OCI-M2 (cell line): Measurements from ENCODE around the gene NPLOC4.

Experiments
- DNase-seq: peaks from one replicate; lab custom pipeline; 2025; ENCODE audit not compliant: unreplicated experiment; lab: John Stamatoyannopoulos, UW

The NPLOC4 gene

DNA sequence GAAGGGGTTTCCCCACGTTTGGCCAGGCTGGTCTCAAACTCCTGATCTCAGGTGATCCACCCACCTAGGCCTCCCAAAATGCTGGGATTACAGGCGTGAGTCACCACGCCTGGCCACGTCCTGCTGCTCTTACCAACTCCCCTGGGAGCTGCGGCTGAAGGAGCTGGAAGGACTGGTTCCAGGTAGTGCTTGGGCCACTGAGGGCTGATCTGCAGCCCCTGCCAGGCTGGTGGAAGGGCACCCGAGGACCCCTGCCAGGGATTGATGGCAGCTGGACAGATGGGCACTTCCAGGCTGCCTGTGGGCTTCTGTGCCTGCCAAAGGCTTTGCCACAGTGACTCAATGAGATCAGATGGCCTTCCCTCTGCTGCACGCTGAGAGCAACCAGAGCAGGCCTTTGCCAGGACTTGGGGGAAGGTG, 27.1 kb upstream of the NPLOC4 start:
- no peak for DNase-seq

DNA sequence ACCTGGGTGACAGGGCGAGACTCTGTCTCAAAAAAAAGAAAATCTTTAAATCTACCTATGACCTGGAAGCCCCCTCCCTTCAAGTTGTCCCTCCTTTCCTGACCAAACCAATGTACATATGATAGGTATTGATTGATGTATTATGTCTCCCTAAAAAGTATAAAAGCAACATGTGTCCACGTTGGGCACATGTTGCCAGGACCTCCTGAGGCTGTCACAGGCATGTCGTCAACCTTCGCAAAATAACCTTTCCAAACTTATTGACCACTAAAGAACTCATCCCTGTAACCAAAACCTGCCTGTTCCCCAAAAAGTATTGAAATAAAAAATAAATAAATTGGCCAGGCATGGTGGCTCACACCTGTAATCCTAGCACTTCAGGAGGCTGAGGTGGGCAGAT, 25.1 kb upstream of the NPLOC4 start:
- DNase-seq: no peak

DNA sequence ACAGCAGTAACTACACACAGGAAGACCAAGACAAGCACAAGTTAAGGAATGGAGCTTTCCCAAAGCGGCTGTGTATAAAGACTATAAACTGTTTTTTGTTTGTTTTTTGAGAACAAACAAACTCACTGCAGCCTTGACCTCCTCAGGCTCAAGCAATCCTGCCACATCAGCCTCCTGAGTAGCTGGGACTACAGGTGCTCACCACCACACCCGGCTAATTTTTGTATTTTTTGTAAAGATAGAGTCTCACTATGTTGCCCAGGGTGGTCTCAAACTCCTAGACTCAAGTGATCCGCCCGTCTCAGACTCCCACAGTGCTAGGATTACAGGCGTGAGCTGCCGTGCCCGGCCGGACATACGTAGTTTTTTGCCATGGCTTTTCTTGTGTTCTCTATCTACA, 23.5 kb upstream of the NPLOC4 start:
- no peak for DNase-seq

DNA sequence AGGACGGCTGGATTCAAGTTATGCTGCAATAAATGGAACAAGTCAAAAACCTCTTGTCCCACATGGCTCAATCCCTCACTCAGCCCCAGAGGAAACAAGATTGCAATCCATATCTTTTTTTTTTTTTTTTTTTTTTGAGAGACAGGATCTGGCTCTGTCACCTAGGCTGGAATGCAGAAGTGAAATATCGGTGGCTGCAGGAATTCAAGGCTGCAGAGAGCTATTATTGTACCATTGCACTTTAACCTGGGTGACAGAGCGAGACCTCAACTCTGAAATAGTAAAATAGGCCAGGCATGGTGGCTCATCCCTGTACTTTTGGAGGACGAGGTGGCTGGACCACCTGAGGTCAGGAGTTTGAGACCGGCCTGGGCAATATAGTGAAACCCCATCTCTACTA, 22.1 kb upstream of the NPLOC4 start:
- DNase-seq: no peak

DNA sequence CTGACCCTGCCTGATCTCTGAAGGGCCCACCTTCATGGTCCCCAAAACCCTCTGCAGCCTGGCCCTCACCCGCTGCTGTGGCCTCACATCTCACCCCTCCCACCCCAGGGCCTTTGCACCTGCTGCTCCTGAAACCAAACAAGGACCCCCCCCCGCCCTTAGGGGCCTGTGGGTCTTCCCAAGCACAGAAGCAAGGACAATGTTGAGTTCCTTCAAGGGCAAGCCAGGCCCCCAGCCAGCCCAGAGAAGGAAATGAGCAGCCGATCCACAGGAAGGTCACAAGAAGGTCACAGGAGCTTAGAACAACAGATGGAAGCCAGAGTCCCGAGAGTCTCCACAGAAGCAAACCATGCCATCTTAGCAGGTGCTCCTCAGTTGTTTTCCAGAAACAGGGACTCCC, 19.9 kb upstream of the NPLOC4 start:
- DNase-seq: no peak

DNA sequence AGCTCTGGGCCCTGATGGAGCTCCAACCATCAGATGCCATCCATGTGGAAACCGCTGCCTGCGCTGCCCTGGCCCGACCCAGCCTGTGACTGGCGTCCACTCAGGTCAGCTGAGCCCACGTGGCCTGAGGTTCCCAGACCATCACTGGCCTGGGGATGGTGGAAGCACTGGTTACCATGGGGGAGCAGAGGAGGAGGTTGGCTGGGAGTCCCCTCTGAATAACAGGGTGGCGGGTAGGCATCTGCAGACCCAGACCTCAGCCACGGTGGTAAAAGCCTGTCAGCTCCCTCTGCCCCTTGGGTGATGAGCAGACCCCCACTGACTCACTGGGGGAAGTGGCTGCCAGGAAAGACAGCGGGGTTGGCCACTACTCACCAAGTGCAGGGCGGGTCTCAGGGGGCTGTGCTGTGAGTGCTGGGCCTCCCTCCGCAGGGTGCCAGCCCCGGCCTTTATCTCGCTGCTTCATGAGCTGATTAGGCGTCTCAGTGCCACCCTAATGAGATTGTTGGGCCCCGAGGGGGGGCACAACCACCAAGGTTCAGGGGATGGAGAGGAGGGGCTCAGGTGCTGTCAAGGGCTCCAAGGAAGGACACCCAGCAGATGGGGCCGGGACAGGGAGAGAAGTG, 19.3 kb upstream of the NPLOC4 start, which contains the start of gene PDE6G:
TSS of gene PDE6G (minus strand) at position 425 of the 626 bp plus-strand sequence. CDS start 3,237 bp downstream, outside the sequence.
- no peak for DNase-seq

DNA sequence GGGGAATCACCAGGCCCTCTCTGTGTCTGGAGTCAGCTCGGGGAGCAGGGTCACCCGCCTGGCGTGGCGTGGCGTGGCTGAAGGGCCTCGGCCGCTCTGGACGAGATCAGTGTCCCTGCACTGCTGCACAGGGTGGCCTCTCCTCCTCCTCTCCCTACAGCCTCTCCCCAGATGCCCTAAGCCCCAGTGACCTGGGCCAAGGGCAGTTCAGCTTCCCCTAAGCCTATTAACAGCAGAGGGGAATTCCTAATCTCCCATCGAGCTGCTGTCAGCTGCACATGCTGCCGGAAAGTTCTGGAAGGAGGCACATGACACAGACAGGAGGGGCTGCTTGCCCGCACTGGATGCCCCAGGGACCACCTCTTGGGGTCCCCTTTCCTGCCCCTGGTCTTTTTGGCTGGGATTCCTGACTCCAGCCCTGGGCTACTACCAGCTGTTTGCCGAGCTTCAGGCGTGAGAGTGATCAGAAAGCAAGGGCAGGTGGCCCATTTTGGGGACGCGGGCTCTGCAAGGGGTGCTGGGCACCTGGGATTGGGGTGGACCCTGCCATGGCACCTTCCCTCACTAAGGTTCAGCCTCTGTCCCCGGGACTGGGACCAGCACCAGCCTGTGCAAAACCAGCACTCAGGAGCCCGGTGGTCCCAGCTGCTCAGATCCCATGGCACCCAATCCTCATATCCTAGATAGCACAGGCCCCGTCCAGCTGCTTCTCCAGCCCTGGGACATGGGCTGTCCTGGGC, 18.6 kb upstream of the NPLOC4 start:
- DNase-seq: no peak

DNA sequence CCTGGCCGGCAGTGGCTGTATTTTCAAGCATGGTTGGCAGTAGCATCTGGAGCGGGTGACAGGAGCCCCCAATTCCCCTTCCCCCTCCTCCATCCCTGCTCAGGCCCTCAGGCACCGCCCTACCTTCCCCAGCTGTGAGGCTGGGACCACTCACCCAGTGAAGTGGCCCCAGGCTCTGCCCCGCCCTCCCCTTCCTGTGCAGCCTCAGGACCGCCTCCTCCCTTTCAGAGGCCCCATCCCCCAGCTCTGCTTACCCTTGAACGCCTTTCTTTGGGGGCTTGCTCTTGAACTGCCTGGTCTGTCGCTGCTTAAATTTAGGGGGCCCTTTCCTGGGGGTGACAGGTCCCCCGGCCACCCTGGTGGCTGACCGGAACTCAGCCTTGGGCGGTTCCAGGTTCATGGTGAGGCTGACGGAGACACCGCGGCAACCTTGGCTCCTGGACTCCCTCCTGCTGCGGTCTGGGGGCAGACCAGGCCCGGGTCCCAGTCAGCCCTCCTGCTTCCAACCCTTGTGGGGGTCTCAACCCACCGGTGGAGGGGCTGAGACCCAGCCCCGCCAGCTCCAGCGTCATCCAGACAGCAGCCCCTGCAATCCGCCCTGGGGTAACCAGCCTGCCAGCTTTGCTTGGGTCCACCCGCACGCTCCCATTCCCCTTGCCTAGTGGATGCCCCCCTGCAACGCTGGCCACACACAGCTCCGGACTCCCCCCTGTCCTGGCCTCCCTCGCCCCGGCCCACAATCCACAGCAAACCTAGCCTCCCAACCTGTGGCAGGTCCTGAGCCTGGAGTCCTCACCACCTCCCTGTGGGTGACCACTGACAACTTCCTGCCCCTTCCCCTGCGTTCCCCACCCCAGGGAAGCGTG, 16.2 kb upstream of the NPLOC4 start:
- no peak for DNase-seq

DNA sequence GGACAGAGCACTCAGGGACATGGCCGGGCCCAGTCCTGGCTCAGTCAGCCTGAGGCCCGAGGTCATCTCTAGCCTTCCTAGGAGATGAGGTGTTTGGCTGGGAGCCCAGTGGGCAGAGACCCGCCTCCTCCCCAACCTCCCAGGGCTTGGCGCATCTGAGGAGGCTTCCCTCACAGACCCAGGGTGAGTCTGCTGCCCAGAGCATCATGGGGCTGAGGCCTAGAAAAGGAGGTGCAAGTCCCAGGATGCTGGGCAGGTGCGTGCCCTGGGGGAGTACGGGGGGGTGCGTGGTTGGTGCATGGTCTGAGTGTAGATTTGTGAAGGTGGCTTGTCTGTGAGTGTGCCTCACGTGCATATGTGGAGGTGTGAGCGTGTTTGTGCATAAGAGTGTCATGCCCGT, 14.8 kb upstream of the NPLOC4 start:
- no peak for DNase-seq

DNA sequence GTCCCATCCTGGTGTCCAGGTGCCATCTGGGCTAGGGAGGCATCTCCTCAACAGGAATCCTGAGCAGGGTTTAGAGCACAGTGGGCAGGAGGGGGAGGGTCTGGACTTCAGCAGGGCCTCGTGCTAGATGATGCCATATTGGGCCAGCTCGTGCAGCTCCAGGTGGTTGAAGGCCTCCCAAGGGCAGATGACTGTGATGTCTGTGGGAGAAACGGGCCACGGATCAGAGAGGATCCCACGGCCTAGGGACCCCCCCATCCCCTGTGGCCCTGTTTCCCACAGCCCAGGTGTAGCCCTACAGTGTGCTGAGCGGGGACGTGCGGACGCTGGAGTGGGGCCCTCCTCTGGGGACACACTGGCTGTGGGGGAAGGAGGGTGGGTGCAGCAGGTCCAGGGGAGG, 14.0 kb upstream of the NPLOC4 start:
- no peak for DNase-seq

DNA sequence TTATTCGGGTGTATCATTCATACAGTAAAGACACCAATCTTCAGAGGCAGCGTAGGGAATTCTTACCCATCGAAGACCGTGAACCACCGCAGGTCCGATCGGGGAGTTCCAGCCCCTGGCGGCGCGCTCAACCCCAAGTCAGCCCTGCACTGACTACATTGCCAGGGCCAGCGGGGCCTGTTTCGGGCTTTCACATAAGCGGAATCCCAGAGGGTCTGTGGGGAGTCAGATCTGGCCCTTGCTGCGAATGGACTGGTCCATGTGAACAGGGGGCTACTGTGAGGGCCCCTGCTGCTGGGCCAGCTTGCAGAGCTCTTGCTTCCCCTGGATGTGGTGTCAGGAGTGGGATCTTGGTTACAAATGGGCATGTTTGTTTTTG, 11.8 kb upstream of the NPLOC4 start:
- DNase-seq: no peak

DNA sequence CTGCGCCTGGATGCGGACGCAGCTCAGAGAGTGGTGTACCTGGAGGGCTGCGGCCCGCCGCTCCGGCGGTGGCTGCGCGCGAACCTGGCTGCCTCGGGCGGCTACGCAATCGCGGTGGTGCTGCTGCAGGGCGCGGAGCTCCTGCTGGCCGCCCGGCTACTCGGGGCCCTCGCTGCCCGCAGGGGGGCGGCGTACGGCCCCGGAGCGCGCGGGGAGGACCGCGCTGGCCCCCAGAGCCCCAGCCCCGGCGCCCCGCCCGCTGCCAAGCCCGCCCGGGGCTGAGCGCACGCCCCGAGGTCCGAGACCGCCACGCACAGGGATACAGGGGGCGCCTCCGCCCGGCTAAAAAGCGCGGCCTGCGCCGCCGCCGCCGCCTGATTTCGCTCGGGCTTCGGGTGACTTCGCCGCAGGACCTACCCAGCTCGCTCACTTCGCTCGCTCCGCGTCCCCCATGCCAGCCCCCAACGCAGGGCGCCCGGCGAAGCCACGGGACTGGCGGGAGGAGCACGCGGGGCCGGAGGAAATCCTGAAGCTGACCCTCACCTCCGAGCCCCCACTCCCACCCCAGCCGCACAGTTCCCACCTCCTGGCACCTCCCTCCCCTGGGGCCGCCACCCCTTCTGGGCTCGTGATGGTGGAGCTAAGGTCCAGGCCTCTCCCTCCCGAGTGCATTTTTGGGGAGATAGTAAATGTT, 11.2 kb upstream of the NPLOC4 start:
- no peak for DNase-seq

DNA sequence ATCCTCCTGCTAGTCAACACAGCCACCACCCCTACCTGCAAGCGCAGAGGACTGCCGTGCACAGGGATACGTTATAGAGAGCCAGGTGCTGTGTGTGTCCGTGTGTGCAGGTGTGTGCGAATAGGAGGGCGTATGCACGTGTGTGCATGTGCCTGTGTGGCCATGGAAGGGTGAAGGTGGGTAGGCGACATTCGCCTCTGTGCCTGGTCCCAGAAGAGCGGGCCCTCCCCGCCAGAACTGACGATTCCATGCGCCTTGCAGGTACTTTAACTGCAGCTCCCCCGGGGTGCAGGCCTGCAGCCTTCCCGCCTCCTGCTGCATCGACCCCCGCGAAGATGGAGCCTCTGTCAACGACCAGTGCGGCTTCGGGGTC, 10.7 kb upstream of the NPLOC4 start:
- DNase-seq: no peak

DNA sequence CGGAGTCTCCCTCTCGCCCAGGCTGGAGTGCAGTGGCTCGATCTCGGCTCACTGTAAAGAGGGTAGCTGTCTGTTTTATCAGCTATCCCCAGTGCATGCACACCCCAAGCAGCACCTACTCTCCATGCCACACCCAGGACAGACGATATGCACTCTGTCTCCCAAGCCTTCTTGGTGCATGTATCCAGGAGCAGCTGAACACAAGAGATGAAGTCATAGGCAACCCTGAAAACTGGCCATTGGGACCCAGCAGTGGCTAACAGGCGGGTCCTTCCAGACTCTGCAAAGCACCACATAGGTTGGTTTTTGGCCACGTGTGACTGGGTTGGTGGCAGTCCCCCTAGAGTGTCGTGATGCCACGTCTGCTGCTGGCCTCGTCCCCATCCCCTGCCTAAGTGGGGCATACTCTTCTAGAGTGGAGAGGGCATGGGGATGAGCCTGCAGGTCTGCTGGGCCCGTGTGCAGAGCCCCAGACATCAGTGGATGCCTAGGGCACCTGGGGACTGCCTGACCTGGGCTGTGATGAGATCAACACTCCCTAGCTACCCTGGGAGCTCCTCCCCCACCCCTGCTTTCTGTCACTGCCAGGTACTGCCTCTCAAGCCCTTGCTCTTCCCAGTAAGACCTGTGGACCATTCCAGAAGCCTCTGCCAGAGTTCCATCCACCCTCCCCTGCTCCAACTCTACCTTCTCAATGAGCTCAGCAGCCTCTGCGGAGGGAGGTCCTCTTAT, 10.1 kb upstream of the NPLOC4 start:
- DNase-seq: no peak

DNA sequence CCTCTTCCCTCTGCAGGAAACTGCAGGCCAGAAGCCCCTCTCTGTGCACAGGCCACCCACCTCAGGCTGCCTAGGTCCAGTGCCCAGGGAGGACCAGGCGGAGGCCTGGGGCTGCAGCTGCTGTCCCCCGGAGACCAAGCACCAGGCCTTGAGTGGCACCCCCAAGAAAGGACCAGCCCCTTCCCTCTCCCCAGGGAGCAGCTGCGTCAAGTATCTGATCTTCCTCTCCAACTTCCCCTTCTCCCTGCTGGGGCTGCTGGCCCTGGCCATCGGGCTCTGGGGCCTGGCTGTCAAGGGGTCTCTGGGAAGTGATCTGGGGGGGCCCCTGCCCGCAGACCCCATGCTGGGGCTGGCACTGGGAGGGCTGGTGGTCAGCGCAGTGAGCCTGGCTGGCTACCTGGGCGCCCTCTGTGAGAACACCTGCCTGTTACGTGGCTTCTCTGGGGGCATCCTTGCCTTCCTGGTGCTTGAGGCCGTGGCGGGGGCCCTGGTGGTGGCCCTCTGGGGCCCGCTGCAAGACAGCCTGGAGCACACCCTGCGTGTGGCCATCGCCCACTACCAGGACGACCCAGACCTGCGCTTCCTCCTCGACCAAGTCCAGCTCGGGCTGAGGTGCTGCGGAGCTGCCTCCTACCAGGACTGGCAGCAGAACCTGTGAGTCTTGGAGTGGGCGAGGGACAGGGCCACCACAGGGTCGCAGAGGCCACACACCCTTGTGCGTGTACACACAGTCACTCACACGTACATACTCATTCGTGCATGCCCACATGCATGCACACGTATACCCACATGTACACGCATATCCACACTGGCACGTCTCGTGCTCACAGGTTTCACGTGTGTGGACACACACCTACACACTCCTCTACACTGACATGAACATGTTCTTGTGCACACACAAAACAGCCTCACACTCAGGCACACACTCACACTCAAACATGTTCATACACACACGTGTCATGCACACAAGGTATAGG, 8.4 kb upstream of the NPLOC4 start:
- no peak for DNase-seq

DNA sequence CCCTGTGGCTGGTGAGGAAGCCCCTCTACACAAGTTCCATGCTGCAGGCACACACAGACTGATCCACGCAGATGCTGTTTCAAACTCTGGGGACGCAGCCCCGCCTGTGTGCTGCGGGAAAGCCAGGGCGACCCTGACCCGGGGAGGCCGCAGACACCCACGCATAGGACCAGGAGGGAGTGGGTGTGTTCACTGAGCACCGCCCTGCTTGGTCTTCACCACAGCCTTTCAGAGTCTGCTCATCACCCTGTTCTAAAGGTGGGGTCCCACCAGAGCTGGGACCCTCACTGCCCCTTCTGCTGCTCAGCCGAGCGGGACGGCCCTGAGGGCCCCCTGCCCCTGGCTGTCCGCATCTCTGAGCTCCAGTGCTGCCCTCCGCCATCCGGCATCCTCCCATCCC, 7.6 kb upstream of the NPLOC4 start:
- no peak for DNase-seq

DNA sequence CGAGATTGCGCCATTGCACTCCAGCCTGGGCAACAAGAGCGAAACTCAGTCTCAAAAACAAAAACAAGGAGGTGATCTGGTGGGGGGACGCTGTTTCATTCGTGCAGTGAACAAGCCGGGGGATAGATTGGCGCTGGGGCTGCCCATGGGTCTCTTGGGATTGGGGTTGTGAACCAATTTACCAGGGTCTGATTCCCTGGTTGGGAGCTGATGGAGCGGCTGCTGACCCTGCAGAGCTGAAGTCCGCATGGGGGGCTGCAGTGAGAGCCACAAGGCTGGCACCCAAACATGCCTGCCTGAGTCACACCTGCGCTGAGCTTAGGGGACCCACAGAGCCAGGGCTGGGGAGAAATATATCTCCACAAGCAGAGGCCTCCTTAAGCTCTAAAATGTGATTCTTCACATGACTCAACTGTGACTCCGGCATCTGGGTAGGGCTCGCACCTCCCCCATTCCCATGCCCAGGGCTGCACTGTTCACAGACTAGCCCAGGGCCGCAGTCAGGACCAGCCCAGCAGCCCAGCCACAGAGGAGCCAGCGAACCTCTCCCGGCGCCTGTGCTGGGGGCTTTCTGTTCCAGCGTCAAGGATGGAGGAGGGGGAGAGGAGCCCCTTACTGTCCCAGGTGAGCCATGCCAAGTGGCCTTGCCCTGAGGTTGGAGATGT, 5.0 kb upstream of the NPLOC4 start:
- no peak for DNase-seq

DNA sequence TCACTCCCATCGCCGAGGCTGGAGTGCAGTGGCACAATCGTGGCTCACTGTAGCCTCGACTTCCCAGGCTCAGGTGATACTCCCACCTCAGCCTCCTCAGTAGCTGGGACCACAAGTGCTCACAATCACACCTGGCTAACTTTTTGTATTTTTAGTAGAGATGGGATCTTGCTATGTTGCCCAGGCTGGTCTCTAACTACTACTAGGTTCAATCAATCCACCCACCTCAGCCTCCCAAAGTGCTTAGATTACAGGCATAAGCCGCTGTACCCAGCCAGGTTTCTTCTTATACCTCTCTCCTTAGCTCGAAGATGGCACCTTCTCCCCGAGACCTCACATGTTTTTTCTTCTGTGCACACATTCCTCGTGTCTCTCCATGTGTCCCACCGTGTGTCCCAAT, 3.1 kb upstream of the NPLOC4 start:
- no peak for DNase-seq

DNA sequence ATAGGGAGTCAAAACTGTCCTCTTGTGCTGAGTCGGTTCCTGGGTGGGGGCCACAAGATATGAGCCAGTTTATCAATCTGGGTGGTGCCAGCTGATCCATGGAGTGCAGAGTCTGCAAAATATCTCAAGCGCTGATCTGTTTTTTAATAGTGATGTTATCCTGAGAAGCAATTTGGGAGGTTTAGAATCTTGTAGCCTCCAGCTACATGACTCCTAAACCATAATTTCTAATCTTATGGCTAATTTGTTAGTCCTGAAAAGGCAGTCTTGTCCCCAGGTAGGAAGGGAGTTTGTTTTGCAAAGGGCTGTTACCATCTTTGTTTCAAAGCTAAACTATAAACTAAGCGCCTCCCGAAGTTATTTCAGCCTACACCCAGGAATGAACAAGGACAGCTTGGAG, 1.8 kb upstream of the NPLOC4 start:
- no peak for DNase-seq
